GM21447 (cell line): ENCODE data around the gene SEC22C.

Experiments used
- ATAC-seq: cut with Tn5 transposase; IDR thresholded peaks from one replicate; pipeline ENCODE4 v1.9.1; 2021; ENCODE audit not compliant: unreplicated experiment

Gene SEC22C

DNA sequence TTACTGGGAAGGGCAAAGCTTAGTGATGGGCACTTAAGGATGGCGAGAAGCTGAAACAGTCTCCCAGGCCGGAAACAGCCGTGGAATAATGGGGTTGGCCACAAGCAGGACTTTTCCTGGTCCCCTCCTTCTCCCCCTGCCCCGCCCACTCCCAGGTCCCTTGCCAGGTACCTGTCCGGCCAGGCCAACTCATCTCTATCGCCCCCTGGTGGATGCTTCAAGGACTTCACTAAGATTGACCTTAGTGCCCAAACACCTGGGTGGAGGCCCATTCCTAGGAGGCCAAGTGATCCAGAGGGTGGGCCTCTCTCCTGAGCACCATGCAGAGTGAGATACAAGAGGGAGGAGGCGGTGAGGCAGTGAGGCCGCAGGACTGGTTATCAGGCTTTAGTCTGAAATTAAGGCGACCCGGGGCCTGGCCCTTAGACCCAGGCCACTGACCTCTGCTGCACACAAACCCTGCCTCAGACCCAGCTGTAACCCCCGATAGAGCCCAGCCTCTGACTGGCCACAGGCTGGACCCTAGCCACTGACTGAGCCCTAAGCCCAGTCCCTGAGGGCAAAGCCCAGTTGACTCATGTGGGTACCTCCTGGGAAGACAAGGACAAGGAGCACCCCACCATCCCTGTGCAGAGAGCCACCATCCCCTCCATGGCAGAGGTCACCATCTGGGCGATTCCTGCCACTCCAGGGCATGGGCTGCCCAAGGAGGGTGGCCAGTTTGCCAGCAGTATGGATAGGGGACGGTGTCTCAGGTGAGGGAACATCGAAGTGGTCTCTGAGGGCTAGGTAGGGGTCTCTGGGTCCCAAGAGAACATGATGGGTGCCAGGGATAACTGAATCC, 41.7 kb downstream of the SEC22C start:
- no peak for ATAC-seq

- ATAC-seq: no peak
These were observed 44.4 kb downstream of the SEC22C start for GRCh38 chr3:42537350-42537749.

DNA sequence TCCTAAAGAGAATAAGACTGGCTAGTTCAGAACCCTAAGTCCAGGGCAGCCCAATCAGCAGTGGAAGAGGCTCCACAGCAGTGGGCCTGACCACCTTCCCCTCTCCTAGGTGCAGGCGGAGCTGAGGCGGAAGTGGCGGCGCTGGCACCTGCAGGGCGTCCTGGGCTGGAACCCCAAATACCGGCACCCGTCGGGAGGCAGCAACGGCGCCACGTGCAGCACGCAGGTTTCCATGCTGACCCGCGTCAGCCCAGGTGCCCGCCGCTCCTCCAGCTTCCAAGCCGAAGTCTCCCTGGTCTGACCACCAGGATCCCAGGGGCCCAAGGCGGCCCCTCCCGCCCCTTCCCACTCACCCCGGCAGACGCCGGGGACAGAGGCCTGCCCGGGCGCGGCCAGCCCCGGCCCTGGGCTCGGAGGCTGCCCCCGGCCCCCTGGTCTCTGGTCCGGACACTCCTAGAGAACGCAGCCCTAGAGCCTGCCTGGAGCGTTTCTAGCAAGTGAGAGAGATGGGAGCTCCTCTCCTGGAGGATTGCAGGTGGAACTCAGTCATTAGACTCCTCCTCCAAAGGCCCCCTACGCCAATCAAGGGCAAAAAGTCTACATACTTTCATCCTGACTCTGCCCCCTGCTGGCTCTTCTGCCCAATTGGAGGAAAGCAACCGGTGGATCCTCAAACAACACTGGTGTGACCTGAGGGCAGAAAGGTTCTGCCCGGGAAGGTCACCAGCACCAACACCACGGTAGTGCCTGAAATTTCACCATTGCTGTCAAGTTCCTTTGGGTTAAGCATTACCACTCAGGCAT, 45.6 kb downstream of the SEC22C start:
- ATAC-seq: no peak

DNA sequence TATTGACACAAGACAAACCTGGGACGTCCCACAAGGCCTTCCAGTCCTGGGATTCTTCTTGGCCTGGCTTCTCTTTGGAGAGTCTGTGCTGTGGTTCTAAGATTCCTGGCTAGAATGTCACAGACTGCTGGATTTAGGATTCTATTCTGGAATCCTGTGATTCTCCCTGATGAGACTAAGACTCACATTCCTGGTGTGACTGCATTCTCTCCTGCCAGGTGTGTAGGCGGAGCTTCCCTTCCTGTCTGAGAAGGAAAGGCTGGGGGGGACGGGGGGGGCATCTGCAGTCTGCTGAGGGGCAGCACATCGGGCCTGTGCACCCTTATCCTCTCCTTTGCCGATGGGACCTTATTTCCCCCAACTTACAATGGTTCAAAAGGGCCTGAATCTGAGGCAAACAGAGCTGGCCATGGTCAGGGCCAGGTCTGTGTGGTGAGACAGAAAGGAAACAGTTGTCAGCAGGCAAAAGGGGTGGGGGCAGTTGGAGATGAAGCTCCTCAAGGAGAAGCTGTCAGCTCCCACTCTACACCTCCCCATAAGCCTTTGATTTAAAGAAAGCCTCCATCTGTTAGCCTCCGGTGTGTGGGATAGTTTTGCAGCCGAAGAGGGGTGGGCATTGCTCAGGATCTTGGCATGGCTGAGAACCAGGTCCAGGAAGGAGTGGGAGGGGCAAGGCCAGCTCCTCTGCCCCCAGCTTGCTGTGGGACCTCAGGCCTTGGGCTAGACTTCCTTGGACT, 48.4 kb downstream of the SEC22C start:
- no peak for ATAC-seq

GRCh38 chr3:42532229-42532628, 49.5 kb downstream of the SEC22C start:
- ATAC-seq: no peak

DNA sequence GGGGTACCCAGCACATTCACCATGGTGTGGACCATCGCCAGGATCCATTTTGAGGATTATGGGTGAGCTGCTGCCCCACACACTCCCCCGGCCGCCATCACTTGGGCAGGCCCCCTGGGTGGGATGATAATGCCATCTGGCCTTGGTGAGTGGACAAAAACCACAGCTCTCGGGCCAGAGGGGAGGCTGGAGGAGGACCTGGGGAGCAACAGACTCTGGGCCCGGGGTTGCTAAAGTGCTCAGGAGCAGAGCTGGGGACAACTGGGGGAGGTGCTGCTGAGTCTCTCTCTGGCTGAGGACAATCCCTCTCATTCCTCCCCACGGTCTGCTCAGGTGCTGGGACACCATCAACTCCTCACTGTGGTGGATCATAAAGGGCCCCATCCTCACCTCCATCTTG, 50.3 kb downstream of the SEC22C start:
- ATAC-seq: no peak

- no peak for ATAC-seq
These were observed 51.7 kb downstream of the SEC22C start for GRCh38 chr3:42530073-42530472.

DNA sequence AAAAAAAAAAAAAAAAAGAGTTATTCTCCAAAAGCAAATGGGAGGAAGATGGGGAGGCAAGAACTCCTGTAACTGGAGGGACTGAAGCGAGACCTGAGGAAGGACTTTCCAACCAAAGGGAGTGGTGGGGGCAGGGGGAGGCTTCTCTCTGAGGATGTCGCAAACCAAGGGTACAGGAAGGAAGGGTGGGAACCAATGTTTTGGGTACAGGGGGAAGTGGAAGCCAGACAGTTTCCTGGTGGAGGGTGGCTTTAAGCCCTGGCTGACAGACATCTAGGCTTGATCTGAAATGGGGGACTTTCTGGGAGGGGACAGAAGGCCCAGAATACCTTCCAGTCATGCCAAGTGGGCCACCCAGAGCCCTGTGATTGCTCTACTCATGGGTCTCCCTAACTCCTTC, 52.3 kb downstream of the SEC22C start:
- ATAC-seq: no peak

DNA sequence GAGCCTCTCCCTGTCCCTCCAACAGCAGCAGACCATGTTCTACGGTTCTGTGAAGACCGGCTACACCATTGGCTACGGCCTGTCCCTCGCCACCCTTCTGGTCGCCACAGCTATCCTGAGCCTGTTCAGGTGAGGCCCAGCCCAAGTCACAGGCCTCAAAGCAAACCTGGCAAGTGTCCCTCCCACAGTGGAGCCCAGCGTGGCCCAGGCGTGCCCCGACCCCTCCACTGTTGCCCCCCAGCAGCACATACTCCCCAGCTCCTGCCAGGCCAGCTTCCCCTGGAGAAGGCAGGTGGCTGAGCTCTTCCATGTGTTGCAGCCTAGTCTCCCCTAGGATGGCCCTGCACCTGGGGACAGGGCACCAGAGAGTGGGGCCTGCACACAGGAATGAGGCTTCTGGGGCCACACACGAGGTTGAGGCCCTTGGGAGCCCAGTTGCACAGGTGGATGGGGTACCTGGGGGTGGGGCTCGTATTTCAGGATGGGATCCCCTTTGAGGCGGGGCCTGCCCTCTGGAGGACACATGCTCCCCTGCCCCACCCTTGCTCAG, 54.3 kb downstream of the SEC22C start:
- no peak for ATAC-seq

GRCh38 chr3:42526616-42527367, 55.0 kb downstream of the SEC22C start:
- ATAC-seq: no peak

DNA sequence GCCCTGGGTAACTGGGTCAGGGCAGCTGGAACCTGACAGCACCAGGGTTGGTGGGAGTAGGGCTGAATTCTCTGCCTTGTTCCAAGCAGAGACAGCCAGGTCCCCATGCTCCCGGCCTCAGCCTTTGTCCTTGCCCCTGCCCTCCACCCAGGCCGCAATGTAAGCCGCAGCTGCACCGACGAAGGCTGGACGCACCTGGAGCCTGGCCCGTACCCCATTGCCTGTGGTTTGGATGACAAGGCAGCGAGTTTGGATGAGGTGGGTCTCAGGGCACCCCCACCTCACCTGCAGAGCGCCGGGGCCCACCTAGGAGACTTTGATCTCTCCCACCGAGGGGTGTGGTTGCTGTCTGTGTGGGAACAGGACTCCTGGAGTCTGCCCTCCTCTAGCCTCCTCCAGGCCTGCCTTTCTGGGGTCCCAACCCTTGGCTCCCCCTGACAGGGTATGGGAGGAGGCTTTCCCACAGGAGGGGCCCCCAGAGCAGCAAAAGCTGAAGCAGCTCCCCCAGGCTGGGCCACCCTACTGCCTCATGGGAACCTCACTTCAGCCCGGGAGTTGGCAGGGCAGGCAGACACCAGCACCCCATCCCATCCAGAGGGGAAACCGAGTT, 55.9 kb downstream of the SEC22C start:
- ATAC-seq: no peak

DNA sequence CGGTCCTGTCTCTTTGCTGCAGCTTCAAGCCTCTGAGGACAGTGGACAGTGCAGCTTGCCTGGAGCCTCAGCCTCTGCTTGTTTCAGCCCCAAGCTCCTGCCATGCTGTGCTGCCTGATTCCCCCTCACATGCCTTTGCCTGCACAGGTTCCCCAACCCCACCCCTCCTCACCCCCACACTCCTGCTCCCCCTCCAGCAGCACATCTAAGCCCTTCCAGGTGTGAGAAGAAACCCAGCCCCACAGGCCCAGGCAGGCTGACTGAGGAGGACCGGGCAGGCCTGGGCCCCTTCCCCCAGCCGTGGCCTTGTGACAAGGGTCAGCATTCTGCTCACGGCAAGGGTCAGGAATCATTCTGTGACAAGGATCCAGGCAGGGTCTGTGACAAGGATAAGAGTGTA, 56.6 kb downstream of the SEC22C start:
- ATAC-seq: no peak

- ATAC-seq: no peak
These were observed 57.0 kb downstream of the SEC22C start for GRCh38 chr3:42524751-42525150.

DNA sequence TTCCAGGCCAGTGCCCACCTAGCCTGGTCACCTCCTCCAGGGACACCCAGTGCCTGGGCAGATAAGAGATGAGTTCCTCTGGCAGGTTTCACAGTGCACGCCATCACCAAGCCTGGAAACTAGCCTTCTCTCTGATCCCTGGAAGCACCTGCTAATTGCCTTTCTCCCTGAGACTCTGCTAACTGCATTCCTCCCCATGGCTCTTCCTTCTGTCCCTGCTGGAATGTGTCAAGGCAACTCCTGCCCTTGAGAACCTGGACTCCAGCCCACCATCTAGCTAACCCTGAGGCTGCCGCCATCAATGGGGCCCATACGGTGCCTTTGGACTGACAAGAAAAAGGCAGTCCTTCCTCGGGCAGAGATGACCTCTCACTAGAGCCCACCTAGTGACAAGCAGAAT, 60.9 kb downstream of the SEC22C start:
- ATAC-seq: no peak

GRCh38 chr3:42520336-42520735, 61.4 kb downstream of the SEC22C start:
- no peak for ATAC-seq

- no peak for ATAC-seq
These were observed 62.2 kb downstream of the SEC22C start for GRCh38 chr3:42519568-42519962.

GRCh38 chr3:42518800-42519567, 62.8 kb downstream of the SEC22C start:
- no peak for ATAC-seq

DNA sequence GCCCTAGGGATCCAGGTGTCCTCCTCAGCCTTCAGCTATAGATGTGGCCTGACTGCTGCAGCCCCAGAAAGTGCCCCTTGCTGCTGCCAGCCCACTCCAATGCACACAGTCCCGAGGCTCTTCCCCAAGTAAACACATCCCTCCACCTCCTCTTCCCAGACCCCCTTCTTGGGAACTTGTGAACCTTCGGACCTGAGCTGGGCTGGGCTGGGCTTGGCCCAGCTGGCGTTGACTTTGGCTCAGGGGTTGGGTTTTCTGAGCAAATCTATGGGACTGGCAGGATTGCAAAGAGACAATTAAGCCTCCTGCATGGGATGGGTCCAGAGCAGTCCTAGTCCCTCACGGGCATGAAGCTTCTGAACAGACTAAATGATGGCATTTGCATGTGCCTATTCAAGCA, 64.7 kb downstream of the SEC22C start:
- ATAC-seq: no peak

- ATAC-seq: no peak
These were observed 65.3 kb downstream of the SEC22C start for GRCh38 chr3:42516443-42516842.
